Stimulated activated CD4-positive, alpha-beta T cell treated with anti-CD3 and anti-CD28 coated beads, Interleukin-1b, Interleukin-23, amount 100 ng/mL, for 48 hours (primary cell): ENCODE results near the gene WDR6.
"Not testable (repeated sequence)": the region's sequence is repeated elsewhere in the genome, so short reads cannot be mapped to it uniquely, and the experiment has no call there.

Source experiments
- DNase-seq: peaks from one replicate; pipeline ENCODE4 v3.0.0-alpha.2; 2020

The WDR6 gene

DNA sequence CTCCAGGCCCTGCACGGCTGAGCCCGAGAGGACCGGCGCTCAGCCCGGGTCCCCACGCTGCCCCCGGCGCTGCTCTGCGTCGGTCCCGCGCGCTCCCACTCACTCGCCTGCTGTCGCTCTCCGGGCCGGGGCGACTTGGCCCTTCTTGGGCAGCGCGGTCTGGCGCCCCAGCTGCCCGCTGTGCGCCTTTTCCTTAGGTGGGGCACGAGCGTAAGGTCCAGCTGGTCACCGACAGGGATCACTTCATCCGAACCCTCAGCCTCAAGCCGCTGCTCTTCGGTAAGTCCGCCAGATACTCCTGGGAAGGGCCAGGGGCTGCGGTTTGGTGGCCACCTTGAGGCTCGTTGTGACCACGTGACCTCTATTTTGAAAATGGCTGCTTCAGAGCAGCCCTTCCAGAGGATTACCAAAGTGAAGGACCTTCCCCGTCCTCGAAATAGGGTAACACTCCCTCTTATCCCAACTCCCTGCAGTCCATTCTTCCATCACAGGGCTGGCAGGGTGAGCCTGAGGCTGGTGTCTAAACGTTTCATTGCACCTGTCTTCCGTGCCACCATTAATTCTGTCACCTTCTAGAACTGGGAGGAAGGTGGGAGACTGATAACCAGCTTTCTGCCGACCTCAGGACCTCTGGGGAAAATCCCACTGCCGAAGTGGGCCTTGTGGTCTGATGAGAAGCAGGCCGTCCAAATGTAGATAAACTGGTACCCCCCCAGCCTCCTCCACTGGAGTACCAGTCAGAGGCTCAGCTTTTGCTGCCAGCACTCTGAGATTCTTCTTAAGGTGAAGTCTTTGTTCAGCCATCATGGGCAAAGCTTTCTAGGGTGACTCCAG is 16.3 kb upstream of the WDR6 start:
- DNase-seq = peak; percentile 34

DNA sequence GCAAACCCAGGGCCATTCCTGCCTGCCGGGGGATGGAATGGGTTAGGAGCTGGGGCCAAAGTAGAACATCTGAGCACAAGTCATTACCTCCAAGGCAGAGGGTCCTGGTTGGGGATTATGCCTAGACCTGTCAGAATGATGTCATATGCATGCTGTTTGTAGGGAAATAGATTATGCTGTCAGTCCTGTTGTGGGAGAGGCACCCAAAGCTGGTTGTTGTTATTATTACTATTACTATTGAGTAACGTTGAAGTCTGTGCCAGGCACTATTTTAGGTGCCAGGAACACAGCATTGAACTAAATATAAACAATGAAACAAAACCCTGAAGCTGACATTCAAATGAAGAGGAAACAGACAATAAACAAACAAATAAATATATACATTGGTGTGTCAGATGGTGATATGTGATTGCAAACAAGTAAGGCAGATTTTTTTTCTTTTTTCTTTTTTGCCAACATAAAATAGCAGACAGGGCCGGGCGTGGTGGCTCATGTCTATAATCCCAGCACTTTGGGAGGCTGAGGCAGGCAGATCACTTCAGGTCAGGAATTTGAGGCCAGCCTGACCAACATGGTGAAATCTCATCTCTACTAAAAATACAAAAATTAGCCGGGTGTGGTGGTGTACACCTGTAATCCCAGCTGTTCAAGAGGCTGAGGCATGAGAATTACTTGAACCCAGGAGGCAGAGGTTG is 15.2 kb upstream of the WDR6 start:
- DNase-seq = no peak

DNA sequence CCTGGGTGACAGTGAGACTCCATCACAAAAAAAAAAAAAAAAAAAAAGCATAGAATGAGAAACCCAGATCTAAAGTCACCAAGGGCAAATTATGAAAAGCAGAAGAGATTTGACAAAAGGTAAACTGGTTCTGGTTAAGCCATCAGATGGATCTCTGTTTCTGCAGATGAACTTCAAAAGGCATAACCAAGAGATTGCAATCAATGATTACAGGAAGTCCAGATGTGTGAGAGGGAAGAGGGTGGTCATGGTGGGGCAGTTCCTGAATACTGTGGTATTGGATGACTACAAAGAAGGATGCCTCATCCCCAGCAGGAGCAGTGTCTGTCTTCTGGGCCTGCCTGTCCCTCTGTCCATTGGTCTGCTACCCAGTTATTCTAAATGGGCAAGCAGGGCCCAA is 13.4 kb upstream of the WDR6 start:
- DNase-seq = no peak

DNA sequence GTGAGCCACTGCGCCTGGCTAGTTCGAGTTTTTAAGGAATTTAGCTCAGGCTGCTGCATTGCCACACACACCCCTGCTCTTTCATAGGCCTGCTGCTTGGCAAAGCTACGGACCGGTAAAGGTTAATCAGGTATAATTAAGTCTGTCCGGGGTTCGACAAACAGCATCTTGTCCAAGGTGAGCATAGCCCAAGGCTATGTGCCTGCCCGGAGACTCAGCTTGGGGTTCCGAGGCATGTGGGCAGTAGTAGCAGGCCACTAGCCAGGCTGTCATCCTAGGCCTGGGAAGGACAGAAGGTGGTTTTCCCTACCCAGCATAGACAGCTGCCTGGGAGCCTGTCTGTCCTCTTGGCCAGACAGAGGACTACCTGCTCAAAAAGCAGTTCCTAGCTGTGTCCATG is 10.6 kb upstream of the WDR6 start:
- DNase-seq = no peak

DNA sequence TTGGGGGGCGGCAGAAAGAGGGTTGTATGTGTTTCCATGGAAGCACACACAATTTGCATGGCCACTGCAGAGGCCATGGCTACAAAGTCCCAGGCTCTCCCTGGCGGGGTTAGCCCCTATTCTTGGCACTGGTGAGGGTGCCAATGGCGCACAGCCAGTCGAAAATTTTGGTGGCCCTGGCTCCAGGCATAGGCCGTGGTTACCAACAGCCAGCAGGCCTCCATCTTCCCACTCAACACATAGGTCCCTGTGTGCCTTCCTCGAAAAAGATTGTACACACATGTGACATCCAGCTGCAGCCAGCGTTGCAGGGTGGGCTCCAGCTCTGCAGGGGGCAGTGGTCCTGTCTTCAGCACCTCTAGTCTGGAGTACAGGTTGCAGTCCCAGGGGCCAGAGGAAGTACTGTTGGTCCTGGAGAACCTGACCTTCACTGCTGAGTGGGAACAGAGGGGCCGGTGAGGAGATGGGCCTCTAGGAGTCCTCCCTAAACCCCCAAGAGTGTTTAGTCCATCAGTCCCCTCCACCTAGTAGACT is 10.0 kb upstream of the WDR6 start:
- DNase-seq = no peak

DNA sequence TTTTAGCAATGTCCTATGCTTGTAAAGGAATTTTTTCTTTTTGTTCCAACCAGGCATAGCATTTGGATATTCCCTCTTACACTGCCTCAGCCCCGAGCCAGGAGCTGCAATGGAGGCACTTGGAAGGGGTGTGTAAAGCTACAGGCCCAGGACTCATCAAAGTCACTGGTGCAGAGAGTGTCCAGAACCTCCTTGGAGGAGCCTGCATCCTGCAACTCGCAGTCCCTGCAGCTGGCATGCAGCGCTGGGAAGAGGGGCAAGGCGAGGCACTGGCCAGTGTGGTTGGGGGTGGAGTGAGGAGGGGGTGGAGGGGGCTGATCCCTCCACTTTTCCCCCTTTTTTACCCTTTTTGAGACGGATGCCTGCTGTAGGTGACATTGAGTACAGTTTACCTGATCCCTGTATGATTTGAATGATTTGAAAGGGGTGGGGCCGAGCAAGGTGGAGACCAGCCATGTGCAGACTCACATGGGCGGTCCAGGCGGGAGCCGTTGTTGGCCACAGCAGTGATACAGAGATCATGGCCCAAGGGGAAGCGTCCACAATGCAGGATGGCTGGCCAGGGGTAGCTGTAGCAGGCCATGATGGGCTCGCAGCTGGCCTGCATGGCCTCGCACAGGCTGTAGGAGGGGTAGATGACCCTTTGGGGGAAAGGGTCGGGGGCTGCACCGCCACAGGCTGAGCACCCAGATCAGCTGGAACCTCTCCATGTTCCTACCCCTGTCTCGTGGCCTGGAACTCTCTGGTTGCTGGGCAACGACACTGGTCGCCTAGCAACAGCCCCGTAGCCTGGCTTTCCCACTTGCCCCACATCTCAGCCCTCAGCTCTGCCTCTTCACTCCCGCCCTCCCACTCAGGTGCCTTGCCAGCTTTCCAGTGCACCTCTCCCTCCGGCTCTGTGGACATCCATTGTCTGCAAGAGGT is 9.2 kb upstream of the WDR6 start:
- no peak for DNase-seq

DNA sequence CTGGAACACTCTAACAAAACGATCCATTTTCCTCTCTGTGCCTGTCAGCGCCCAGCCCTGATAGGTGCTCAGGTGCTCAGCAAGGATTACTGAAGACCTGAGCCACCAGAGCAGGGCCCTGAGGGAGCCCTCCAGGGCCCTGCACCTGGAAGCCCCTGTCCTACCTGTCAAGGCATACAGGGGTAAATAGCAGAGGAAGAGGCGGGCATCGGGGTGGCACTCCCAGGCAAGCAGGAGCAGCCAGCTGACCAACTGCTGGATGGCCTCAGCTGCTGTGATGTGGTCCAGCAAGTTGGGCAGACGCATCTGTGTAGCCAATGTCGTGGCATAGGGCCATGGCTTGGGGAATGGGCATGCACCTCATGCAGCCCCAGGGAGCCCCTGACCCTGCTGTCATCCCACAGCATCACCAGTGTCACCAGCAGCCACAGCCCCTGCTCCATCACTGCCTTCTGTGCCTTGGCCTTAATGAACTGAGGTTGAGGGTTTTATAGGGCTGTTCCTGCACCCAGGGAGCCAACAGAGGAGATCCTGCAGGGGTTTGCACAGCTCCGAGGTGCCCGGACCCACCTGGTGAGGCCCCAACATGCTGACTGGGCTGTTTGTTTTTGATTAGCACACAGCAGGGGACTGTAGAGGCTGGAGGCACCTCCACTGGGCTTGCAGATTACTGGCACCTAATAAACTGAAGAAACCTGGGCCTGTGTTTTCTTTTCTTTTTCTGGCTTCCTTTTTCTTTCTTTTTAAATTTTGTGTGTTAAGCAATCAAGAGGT is 7.9 kb upstream of the WDR6 start:
- no peak for DNase-seq

DNA sequence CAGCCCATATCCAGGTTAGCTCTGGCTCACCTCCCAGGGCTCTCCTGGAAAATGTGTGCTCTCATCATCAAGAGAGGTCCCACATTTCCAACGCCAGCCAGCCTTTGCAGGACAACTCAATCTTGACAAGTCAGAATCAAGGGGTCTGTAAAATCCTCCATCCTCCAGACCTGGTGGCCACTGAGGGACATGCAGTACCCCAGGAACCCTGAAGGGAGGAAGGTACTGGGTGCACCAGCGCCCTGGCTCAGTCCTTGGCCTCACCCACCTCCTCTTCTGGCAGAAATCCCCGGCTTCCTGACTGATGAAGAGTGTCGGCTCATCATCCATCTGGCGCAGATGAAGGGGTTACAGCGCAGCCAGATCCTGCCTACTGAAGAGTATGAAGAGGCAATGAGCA is 6.0 kb upstream of the WDR6 start:
- no peak for DNase-seq

DNA sequence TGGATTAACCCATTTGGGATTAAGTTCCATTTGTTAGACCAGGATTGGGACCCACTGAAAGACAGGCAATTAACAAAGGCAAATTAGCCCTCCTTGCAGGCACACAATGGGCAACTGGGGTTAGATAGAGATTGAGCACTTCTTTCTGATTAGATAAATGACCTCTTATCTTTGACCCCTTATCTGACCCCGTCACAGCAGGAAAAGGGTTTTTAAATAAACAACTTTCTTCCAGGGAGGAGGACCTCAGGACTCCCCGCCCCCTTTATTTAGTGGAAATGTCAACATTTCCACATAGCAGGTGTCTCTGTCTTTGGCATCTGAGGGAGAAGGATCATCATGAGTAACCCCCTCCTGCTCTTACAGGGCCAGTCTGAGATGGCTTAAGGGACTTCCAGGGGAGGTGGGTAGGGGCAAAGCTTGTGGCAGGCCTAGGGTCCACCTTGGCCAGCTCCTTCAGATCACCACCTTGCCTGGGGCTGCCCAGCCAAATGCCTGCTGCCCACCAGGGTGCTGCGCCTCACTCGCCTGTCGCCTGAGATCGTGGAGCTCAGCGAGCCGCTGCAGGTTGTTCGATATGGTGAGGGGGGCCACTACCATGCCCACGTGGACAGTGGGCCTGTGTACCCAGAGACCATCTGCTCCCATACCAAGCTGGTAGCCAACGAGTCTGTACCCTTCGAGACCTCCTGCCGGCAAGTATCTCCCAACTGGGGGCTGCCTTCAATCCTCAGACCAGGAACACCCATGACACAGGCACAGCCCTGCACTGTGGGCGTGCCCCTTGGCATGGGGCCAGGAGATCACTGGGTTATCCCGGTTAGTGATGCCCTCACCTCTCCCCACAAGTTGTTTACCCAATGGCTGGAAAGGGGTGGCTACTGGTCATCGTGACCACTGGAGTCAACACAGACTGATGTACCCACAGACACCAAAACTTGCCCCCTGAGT is 2.6 kb upstream of the WDR6 start:
- DNase-seq = no peak

DNA sequence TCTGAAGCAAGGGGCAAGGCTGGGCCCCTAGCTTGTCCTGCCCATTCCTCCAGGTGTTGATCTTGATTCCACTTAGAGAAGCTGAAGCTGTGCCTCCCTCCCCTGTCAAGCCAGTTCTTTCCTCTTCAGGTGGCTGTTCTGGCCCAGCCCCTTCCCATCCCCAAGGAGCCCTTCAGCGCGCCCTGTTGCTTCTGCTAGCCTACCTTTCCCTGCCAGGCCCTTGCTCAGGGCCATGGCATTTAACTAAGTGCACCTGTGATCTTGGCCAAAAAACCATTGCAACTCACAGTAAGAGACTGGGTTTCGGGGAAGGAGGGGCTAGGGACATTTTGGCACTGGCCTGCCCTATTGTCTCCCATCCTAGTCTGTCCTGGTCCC is 1.9 kb upstream of the WDR6 start:
- DNase-seq = no peak

DNA sequence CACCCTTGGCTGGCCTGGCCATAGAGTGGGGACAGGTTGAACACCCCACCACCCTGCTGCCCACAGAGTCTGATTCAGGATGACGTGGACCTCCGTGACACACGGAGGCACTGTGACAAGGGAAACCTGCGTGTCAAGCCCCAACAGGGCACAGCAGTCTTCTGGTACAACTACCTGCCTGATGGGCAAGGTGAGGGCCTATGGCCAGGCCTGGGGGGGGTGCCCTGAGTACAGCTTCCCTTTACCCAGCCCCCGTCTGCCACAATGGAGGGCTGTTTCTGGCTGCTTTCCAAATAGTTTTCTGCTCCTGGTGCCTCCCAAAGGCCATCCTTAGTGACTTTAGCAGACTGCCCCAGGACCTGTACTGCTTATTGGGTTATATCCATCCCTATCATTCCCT is 1.2 kb upstream of the WDR6 start:
- DNase-seq = no peak

DNA sequence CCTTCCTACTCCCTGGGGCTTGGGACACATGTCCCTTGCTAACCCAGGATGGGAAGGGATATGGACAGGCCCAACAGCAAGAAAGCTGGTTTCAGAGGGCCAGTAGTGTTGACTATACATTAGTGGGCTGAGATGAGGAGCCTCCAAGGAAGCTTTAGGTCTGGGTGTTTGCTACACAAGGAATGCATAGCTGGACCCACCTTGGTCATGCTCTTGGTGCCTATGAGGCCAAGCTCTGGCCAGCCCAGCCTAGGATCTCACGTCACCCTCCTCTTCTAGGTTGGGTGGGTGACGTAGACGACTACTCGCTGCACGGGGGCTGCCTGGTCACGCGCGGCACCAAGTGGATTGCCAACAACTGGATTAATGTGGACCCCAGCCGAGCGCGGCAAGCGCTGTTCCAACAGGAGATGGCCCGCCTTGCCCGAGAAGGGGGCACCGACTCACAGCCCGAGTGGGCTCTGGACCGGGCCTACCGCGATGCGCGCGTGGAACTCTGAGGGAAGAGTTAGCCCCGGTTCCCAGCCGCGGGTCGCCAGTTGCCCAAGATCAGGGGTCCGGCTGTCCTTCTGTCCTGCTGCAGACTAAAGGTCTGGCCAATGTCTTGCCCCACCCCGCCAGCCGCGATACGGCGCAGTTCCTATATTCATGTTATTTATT is 653 bp upstream of the WDR6 start:
- no peak for DNase-seq

DNA sequence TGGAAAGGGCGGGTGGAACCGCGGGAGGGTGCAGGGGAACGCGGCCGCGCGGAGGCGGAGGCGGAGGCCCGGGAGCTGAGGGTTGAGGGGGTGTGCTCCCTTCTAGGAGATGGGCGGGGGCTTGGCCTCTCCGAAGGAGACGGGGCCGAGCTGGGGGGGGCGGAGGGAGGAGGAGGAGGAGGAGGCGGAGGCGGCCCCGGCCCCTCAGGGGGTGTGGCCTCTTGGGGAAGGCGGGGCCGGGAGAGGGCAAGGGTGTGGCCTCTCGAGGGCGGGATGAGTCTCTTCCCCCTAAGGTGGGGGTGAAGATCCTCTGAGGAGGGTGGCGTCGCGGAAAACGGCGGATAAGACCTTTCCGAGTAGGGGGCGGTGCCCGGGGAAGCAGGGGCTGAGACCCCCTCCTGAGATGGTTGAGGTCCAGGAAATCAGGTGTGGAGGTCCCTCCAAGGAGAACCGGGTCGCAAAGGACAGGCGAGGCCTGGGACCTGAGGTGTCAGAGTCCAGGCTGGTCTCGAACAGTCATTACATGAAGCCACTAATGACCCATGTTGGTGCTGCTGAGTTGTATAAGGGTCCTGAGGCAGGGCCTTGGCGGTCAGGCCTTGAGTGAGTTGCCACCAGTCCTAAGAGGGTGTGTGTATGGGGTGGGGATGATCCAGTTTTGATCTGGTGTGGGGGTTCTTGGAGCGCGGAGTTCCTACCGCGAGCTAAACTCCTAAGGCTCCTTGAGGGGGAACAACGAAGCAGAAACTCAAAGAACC is 759 bp downstream of the WDR6 start:
- DNase-seq = peak; percentile 88

DNA sequence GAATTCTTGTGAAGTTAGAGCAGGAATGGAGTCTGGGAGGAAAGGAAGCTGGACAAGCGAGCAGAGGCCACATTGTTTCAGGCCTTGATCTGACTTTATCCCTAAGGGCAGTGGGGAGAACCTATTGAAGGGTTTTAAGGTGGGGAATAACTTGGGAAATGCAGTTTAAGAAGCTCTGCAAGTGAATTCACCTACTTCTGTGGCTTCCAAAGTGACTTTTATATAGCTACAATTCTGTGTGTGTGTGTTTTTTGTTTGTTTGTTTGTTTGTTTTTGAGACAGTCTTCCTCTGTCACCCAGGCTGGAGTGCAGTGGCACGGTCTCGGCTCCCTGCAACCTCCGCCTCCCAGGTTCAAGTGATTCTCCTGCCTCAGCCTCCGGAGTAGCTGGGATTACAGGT is 1.4 kb downstream of the WDR6 start:
- DNase-seq = not testable (repeated sequence)

DNA sequence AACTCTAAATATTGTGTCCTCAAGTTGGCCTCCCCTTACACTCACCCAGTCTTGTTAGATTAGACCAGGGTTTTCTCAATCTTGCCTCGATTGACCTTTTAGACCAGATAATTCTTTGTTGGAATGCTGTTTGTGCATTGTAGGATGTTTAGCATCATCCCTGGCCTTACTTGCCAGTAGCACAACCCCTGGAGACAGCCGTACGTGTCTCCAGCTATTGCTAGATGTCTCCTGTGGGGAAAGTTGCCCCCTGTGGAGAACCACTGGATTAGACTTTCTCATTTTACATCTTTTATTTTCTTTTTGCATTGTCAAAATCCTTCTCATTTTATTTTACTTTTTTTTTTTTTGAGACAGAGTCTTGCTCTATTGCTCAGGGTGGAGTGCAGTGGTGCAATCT is 2.2 kb downstream of the WDR6 start:
- DNase-seq = no peak

DNA sequence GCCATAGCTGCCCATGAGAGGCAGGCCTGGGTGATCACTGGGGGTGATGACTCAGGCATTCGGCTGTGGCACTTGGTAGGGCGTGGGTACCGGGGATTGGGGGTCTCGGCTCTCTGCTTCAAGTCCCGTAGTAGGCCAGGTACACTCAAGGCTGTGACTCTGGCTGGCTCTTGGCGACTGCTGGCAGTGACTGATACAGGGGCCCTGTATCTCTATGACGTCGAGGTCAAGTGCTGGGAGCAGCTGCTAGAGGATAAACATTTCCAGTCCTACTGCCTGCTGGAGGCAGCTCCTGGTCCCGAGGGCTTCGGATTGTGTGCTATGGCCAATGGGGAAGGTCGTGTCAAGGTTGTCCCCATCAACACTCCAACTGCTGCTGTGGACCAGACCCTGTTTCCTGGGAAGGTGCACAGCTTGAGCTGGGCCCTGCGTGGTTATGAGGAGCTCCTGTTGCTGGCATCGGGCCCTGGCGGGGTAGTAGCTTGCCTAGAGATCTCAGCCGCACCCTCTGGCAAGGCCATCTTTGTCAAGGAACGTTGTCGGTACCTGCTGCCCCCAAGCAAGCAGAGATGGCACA is 5.3 kb downstream of the WDR6 start:
- DNase-seq = no peak

DNA sequence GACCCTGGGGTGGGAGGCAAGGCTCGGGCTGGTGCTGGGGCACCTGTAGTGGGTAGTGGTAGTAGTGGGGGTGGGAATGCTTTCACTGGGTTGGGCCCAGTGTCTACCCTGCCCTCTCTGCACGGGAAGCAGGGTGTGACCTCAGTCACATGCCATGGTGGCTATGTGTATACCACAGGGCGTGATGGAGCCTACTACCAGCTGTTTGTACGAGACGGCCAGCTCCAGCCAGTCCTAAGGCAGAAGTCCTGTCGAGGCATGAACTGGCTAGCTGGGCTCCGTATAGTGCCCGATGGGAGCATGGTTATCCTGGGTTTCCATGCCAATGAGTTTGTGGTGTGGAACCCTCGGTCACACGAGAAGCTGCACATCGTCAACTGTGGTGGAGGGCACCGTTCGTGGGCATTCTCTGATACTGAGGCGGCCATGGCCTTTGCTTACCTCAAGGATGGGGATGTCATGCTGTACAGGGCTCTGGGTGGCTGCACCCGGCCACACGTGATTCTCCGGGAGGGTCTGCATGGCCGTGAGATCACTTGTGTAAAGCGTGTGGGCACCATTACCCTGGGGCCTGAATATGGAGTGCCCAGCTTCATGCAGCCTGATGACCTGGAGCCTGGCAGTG is 6.0 kb downstream of the WDR6 start:
- DNase-seq = no peak

DNA sequence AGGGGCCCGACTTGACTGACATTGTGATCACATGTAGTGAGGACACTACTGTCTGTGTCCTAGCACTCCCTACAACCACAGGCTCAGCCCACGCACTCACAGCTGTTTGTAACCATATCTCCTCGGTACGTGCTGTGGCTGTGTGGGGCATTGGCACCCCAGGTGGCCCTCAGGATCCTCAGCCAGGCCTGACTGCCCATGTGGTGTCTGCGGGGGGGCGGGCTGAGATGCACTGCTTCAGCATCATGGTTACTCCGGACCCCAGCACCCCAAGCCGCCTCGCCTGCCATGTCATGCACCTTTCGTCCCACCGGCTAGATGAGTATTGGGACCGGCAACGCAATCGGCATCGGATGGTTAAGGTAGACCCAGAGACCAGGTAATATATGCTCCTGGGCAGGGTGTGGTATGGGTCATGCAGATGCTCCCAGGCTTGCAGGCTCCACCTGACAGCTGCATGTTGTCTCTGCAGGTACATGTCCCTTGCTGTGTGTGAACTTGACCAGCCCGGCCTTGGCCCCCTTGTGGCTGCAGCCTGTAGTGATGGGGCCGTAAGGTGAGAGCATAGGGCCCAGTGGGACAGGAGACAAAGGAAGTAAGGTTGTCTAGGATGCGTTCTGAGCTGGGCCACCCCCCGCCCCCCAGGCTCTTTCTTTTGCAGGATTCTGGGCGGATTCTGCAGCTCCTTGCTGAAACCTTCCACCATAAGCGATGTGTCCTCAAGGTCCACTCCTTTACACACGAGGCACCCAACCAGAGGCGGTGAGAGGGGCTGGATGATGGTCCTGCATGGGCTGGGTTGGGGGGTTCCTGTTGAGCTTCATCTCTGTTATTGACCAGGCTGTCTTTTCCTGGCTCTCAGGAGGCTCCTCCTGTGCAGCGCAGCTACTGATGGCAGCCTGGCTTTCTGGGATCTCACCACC is 6.8 kb downstream of the WDR6 start:
- DNase-seq = peak; percentile 56
